BE2C (cell line): ENCODE data around the gene GABARAP.

ENCODE experiments used
- DNase-seq: peaks from one replicate; pipeline ENCODE4 v3.0.0-alpha.2; 2020
- H3K27me3 ChIP-seq: fragments of 250-450 bp; sonication (Bioruptor Pico); 2 replicates; pipeline ENCODE4 v1.5.1; 2020; ENCODE audit warnings: mild to moderate bottlenecking
- H3K36me3 ChIP-seq: fragments of 250-450 bp; sonication (Bioruptor Pico); 2 replicates; pipeline ENCODE4 v1.5.1; 2020; ENCODE audit warnings: mild to moderate bottlenecking
- H3K4me1 ChIP-seq: fragments of 250-450 bp; sonication (Bioruptor Pico); 2 replicates; pipeline ENCODE4 v1.5.1; 2020
- H3K4me3 ChIP-seq: 2 replicates; pipeline ENCODE4 v1.5.1; 2011; ENCODE audit warnings: low read depth, low read length
- H3K9me3 ChIP-seq: fragments of 250-450 bp; sonication (Bioruptor Pico); 2 replicates; pipeline ENCODE4 v1.5.1; 2020
- CTCF ChIP-seq: IDR thresholded peaks from 2 replicates; pipeline ENCODE4 v1.5.1; 2012; ENCODE audit warnings: mild to moderate bottlenecking, low read depth, low read length

The GABARAP gene

DNA sequence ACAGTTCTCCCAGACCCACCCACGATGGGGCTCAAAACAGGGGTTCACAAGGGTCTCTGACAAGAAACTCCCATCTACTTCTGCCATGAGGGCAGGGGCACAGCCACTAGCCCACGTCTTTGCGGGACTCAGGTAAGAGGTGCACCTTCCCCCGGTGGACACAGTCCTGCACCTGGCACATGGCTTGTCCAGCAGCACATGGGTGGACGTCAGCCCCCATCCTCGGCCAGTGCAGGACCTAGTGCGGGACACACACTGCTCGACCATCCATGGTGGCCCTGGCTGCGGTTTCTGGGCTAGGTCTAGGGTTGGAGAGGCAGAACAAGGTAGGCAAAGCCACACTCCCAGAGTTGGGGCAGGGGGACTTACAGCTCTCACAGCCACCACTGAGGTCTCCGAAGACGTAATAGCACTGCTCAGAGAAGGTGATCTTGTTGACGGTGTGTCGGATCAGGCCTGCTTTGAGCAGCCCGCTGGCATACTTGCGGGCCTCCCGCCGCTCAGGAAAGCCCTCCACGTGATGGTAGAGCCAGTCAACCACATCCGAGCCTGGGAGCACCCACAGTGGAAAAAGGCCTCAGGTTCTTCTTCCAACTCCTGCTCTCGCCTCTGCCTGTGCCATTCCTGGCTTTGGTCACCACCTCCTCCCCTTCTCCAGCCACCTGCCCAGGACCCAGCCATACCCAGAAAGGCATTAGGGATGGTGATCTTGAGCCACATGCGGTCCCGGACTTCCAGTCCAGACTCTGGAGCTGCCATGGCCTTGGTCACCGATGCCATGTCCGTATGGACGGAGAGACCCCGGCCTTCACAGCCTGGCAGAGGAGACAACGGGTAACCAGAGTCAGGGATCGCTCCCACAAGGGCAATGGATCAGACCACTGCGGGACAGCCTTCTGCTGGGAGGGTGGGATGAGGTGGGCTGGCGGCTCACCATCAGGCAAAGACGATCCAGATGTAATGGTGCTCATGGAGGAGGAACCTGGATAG lies 15.2 kb downstream of the GABARAP start:
- Histone ChIP-seq H3K4me3 (no peak overlapping the region), H3K27me3 (no peaks in the 10 kb centered on the region), H3K4me1 (no peaks in the 10 kb centered on the region), H3K36me3 (peaks cover 14% of the 10 kb centered on the region), H3K9me3 (no peaks in the 10 kb centered on the region)
- TF ChIP-seq CTCF: no peak
- DNase-seq: no peak

DNA sequence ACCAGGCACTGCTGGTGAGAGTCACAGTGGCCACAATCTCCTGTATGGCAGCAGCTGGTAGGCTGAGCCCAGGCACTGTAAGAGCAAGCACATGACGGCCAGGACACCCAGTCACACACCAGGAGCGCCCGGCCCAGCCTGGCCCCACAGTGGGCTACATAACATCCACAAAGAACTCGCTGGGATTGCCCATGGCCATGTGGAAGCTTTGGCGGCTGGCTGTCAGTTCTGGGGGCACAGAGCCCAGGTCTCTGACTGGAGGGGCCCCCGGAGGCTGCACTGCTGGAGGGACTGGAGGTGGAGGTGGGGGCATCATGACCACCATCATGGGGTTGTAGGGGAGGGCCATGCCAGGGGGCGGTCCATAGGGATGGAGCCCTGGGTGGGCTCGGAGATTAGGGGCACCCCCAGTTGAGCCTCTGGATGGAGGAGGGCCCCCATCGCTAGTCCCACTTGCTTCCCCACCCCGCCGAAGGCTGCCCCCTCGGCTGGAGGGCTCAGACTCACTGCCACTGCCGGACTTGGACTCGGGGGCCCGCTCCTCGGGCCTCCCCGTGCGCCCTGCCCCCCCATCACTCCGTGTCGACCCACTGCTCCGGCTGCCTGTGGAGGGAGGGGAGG lies 16.4 kb downstream of the GABARAP start:
- peaks cover 14% of the 10 kb centered on the region for H3K36me3 ChIP-seq
- H3K27me3 ChIP-seq: no peaks in the 10 kb centered on the region
- H3K4me3 ChIP-seq: no peak overlapping the region
- TF ChIP-seq CTCF: no peak
- H3K9me3 ChIP-seq: no peaks in the 10 kb centered on the region
- no peaks in the 10 kb centered on the region for H3K4me1 ChIP-seq
- no peak for DNase-seq

GRCh38 chr17:7224661-7225111 lies 17.6 kb downstream of the GABARAP start:
- Histone ChIP-seq H3K4me3 (no peak overlapping the region), H3K27me3 (no peaks in the 10 kb centered on the region), H3K9me3 (no peaks in the 10 kb centered on the region), H3K4me1 (no peaks in the 10 kb centered on the region), H3K36me3 (peaks cover 14% of the 10 kb centered on the region)
- no peak for TF ChIP-seq CTCF
- no peak for DNase-seq

- Histone ChIP-seq H3K36me3 (peaks cover 14% of the 10 kb centered on the region), H3K27me3 (no peaks in the 10 kb centered on the region), H3K4me3 (no peak overlapping the region), H3K4me1 (no peaks in the 10 kb centered on the region), H3K9me3 (no peaks in the 10 kb centered on the region)
- no peak for TF ChIP-seq CTCF
- no peak for DNase-seq
Measured at GRCh38 chr17:7224110-7224509, 18.1 kb downstream of the GABARAP start.

- Histone ChIP-seq H3K36me3 (peaks cover 14% of the 10 kb centered on the region), H3K9me3 (no peaks in the 10 kb centered on the region), H3K4me1 (no peaks in the 10 kb centered on the region), H3K4me3 (no peak overlapping the region), H3K27me3 (no peaks in the 10 kb centered on the region)
- DNase-seq: no peak
- no peak for TF ChIP-seq CTCF
Measured at GRCh38 chr17:7223375-7223774, 18.9 kb downstream of the GABARAP start.

DNA sequence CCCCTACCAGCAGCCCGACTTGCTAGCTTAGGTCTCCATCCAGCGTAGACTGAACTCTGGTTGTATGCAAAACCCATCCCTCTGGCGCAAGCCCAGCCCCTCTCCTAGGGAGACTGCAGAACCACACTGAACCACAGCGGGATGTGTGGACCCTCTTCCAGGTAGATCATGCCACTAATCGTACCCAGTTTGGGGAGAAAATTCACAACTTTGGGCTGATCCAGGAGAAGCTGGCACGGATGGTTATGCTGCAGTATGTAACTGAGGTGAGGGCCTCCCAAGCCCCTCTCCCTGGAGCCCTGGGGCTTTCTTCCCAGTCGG lies 19.3 kb downstream of the GABARAP start:
- no peak for DNase-seq
- Histone ChIP-seq H3K4me1 (no peaks in the 10 kb centered on the region), H3K4me3 (no peak overlapping the region), H3K27me3 (no peaks in the 10 kb centered on the region), H3K36me3 (peaks cover 14% of the 10 kb centered on the region), H3K9me3 (no peaks in the 10 kb centered on the region)
- TF ChIP-seq CTCF: no peak
